ENCODE results near the gene SEMA5B.

DNA sequence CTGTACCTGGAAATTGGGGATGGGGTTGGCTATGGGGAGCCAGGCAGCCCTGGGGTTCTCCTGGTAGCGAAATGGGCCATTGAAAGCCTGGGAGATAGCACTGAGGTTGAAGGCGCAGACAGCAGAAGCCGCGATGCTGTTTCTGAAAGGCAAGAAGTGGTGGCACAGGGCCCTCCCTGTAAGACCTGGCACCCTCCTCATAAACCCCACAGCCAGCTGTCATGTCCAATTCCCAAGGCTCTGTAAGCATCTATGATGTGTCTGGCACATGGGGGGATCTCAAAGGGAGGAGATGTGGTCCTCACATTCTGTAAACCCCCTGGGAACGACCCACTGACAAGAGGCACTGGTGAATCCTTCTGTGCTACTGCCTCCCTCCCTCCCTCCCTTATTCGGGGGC, 104.0 kb downstream of the SEMA5B start:
- TF ChIP-seq, protein P1, sequence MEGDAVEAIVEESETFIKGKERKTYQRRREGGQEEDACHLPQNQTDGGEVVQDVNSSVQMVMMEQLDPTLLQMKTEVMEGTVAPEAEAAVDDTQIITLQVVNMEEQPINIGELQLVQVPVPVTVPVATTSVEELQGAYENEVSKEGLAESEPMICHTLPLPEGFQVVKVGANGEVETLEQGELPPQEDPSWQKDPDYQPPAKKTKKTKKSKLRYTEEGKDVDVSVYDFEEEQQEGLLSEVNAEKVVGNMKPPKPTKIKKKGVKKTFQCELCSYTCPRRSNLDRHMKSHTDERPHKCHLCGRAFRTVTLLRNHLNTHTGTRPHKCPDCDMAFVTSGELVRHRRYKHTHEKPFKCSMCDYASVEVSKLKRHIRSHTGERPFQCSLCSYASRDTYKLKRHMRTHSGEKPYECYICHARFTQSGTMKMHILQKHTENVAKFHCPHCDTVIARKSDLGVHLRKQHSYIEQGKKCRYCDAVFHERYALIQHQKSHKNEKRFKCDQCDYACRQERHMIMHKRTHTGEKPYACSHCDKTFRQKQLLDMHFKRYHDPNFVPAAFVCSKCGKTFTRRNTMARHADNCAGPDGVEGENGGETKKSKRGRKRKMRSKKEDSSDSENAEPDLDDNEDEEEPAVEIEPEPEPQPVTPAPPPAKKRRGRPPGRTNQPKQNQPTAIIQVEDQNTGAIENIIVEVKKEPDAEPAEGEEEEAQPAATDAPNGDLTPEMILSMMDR (IDR thresholded peaks at IDR 0.05; ENCODE audit: insufficient read depth, low read length, poor library complexity, severe bottlenecking) = no peak
- no peak for TF ChIP-seq EZH2phosphoT487 (conservative IDR thresholded peaks at IDR 0.05; ENCODE audit: low read length)
